GM23248 (cell line): Measurements from ENCODE around the gene PDIK1L.

Experiments
- EZH2 ChIP-seq: fragments of 200-600 bp; sonication (generic); IDR thresholded peaks from 2 replicates; pipeline ENCODE4 v1.6.1; 2018; ENCODE audit warnings: antibody characterized with exemption, mild to moderate bottlenecking; ENCODE audit not compliant: insufficient read depth, poor library complexity, severe bottlenecking
- EZH2phosphoT487 ChIP-seq: fragments of 200-600 bp; sonication (generic); IDR thresholded peaks from 2 replicates; pipeline ENCODE4 v1.6.1; 2018; ENCODE audit warnings: antibody characterized with exemption, moderate library complexity, mild to moderate bottlenecking, low read depth; ENCODE audit not compliant: insufficient read depth

GRCh38 chr1:26169198-26169554 lies 57.6 kb downstream of the PDIK1L start:
- no peak for TF ChIP-seq EZH2
- TF ChIP-seq EZH2phosphoT487: no peak
